Esophagus squamous epithelium (tissue), 4 donors: ENCODE results near the gene PIEZO1.

Source experiments
- CTCF ChIP-seq, 6 experiments: fragments of 450-650 bp in 4 of 6; fragments of 200-600 bp in 2 of 6; sonication (generic) in 2 of 6; IDR thresholded peaks; one replicate each; pipeline ENCODE4 v1.5.1; 2016 to 2019; ENCODE audit warnings: antibody characterized with exemption in 6 of 6, mild to moderate bottlenecking in 4 of 6, moderate library complexity in 4 of 6
- POLR2A ChIP-seq, 4 donors: fragments of 450-650 bp; IDR thresholded peaks; one replicate each; pipeline ENCODE4 v1.6.1; 2017; ENCODE audit warnings: antibody characterized with exemption in 4 of 4, mild to moderate bottlenecking in 4 of 4, moderate library complexity in 3 of 4

DNA sequence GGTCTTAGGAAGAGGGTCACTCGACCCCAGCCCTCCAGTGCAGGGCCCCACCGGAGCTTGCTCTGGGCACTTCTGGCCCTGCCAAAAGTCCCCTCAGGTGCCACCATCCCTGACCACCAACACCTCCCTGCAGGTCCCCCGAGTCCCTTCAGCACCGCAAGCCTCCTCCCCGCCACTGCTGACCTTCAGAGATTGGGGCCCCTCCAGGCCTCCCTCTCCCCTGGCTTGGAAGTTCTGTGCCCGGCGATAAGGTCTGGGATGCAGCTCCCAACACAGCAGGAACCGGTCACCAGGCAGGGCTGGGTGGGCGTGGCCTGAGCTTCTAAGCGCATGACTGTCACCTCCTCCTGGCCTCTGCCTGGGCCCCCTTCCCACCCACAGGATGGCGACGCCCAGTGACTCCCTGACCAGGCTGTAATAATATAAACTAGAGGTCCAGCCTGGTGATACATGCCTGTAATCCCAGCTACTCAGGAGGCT is 11.2 kb downstream of the PIEZO1 start:
- no peak for TF ChIP-seq POLR2A (IDR thresholded peaks at IDR 0.05)
- no peak for TF ChIP-seq CTCF (IDR thresholded peaks at IDR 0.05)
